Thoracic aorta (tissue), 2 donors: ENCODE results near the gene PASK. TPM values are rescaled to one million over a fixed set of nuclear protein-coding genes. Genes with fewer than 3 reads are reported as not detected.

Experiments
- ATAC-seq: fragments of 150-250 bp; one replicate; pipeline ENCODE4 v1.8.0; 2017; ENCODE audit warnings: low read depth; ENCODE audit not compliant: insufficient number of reproducible peaks, low FRiP score
- DNase-seq: peaks from one replicate; pipeline ENCODE4 v3.0.0-alpha.2; 2020; ENCODE audit warnings: low spot score
- H3K27ac ChIP-seq, 2 donors: fragments of 200-600 bp; sonication (generic); 1 replicate in 1 of 2; 2 replicates in 1 of 2; pipeline ENCODE4 v1.5.1; 2016; ENCODE audit warnings: mild to moderate bottlenecking in 2 of 2, moderate library complexity in 2 of 2
- H3K27me3 ChIP-seq: fragments of 200-600 bp; sonication (generic); replicated peaks from 2 replicates; pipeline ENCODE4 v1.6.0; 2016; ENCODE audit warnings: mild to moderate bottlenecking; ENCODE audit not compliant: insufficient read depth
- H3K36me3 ChIP-seq: fragments of 200-600 bp; sonication (generic); one replicate; pipeline ENCODE4 v1.5.1; 2016
- H3K4me1 ChIP-seq, 2 donors: fragments of 200-600 bp; sonication (generic); 1 replicate in 1 of 2; 2 replicates in 1 of 2; pipeline versions ENCODE4 v1.5.1 to v1.6.0; 2016; ENCODE audit warnings: low read depth in 2 of 2, mild to moderate bottlenecking in 1 of 2; ENCODE audit not compliant: control insufficient read depth in 1 of 2
- H3K4me3 ChIP-seq: fragments of 200-600 bp; sonication (generic); 2 replicates; pipeline ENCODE4 v1.5.1; 2016; ENCODE audit warnings: mild to moderate bottlenecking
- H3K9me3 ChIP-seq: fragments of 200-600 bp; sonication (generic); 2 replicates; pipeline ENCODE4 v1.5.1; 2016
- CTCF ChIP-seq: fragments of 200-600 bp; sonication (generic); IDR thresholded peaks from one replicate; pipeline ENCODE4 v1.5.1; 2019; ENCODE audit warnings: antibody characterized with exemption
- total RNA-seq, 2 donors: library from RNA; depleted of rRNA; stranded (reverse); fragments of >200 nt; gene quantifications; one replicate each; pipeline versions ENCODE4 v1.1.0 to v1.2.3, GENCODE V29; 2016

The PASK gene
- total RNA-seq, 2 donors from 2014 or later = 3.1 to 3.5 TPM

- DNase-seq = no peak
- Histone ChIP-seq H3K9me3 (no peaks in the 10 kb centered on the region), H3K27ac (no peak overlapping the region), H3K27me3 (no peaks in the 10 kb centered on the region), H3K36me3 (peaks cover 28% of the 10 kb centered on the region), H3K4me3 (no peak overlapping the region), H3K4me1 (peaks cover 4 to 13% of the 10 kb centered on the region in 2 donors)
- no peak for ATAC-seq
- no peak for TF ChIP-seq CTCF
These were observed 8.7 kb upstream of the PASK start for GRCh38 chr2:241157841-241158545.

GRCh38 chr2:241156971-241157441 is 7.7 kb upstream of the PASK start:
- no peak for ATAC-seq
- Histone ChIP-seq H3K4me1 (peaks cover under 1 to 8% of the 10 kb centered on the region in 2 donors), H3K27ac (no peak overlapping the region), H3K4me3 (no peak overlapping the region), H3K36me3 (peaks cover 28% of the 10 kb centered on the region), H3K27me3 (no peaks in the 10 kb centered on the region), H3K9me3 (no peaks in the 10 kb centered on the region)
- DNase-seq = no peak
- no peak for TF ChIP-seq CTCF

- Histone ChIP-seq H3K9me3 (no peaks in the 10 kb centered on the region), H3K27ac (no peak overlapping the region), H3K36me3 (peaks cover 28% of the 10 kb centered on the region), H3K27me3 (no peaks in the 10 kb centered on the region), H3K4me1 (peaks cover 0 to 4% of the 10 kb centered on the region in 2 donors), H3K4me3 (no peak overlapping the region)
- TF ChIP-seq CTCF = no peak
- no peak for DNase-seq
- ATAC-seq = no peak
These were observed 6.7 kb upstream of the PASK start for GRCh38 chr2:241155936-241156335.

GRCh38 chr2:241154915-241155314 is 5.6 kb upstream of the PASK start:
- Histone ChIP-seq H3K9me3 (no peaks in the 10 kb centered on the region), H3K36me3 (peaks cover 26% of the 10 kb centered on the region), H3K4me1 (peaks cover 0 to 5% of the 10 kb centered on the region in 2 donors), H3K27me3 (no peaks in the 10 kb centered on the region), H3K27ac (no peak overlapping the region), H3K4me3 (no peak overlapping the region)
- DNase-seq (no peak), ATAC-seq (no peak)
- TF ChIP-seq CTCF = no peak

GRCh38 chr2:241153616-241154015 is 4.3 kb upstream of the PASK start:
- Histone ChIP-seq H3K4me3 (no peak overlapping the region), H3K27ac (no peak overlapping the region), H3K36me3 (peaks cover 16% of the 10 kb centered on the region), H3K9me3 (no peaks in the 10 kb centered on the region), H3K4me1 (peaks cover 0 to 8% of the 10 kb centered on the region in 2 donors), H3K27me3 (no peaks in the 10 kb centered on the region)
- TF ChIP-seq CTCF = no peak
- ATAC-seq = no peak
- DNase-seq = no peak
